ENCODE data around the gene BTF3L4. TPM values are rescaled to one million over a fixed set of nuclear protein-coding genes. Genes with fewer than 3 reads are reported as not detected.

The BTF3L4 gene
- total RNA-seq, 1 experiment from 2014 or later: 47.0 TPM

- Histone ChIP-seq H3K9me3 (ENCODE audit: insufficient read depth, low read depth) (no peaks in the 10 kb centered on the region), H3K4me2 (no peak overlapping the region), H3K4me3 (no peak overlapping the region), H3K27me3 (ENCODE audit: insufficient read depth, low read depth) (no peaks in the 10 kb centered on the region), H4K20me1 (ENCODE audit: insufficient read depth) (peaks cover 5% of the 10 kb centered on the region; the same call in 1 of the 2 replicates), H3K27ac (no peak overlapping the region), H3K36me3 (ENCODE audit: low read depth) (peaks cover 2% of the 10 kb centered on the region; the same call in 1 of the 2 replicates), H2AFZ (no peak overlapping the region), H3K4me1 (replicated peaks; ENCODE audit: insufficient read depth) (no peaks in the 10 kb centered on the region), H3K79me2 (ENCODE audit: low read depth) (no peaks in the 10 kb centered on the region), H3K9me2 (ENCODE audit: insufficient read depth) (no peaks in the 10 kb centered on the region), H3F3A (ENCODE audit: insufficient read depth, low read depth) (peaks cover 14% of the 10 kb centered on the region; the same call in 1 of the 2 replicates)
- BruUV-seq (replicated peaks): no TSS peak
- no peak for DNase-seq
- TF ChIP-seq CTCF (conservative IDR thresholded peaks at IDR 0.05) (no peak), EZH2 (IDR thresholded peaks at IDR 0.05; ENCODE audit: low read depth) (no peak)
- ChIA-PET POLR2A (ENCODE audit: unreplicated experiment) (no interaction called here), CTCF (no interaction called here)
- intact Hi-C loops (cut with micrococcal nuclease; ENCODE audit: unreplicated experiment): no loop called here
These were observed 40.1 kb downstream of the BTF3L4 start for GRCh38 chr1:52096216-52096615.

- H3F3A ChIP-seq (ENCODE audit: insufficient read depth, low read depth): no peaks in the 10 kb centered on the region; the same call in 1 of the 2 replicates
- H2AFZ ChIP-seq: no peak overlapping the region
- H3K9me2 ChIP-seq (ENCODE audit: insufficient read depth): no peaks in the 10 kb centered on the region
- H3K4me2 ChIP-seq: no peak overlapping the region
- H3K4me1 ChIP-seq (replicated peaks; ENCODE audit: insufficient read depth): no peaks in the 10 kb centered on the region
- intact Hi-C loops (cut with micrococcal nuclease; ENCODE audit: unreplicated experiment): no loop called here
- no peaks in the 10 kb centered on the region for H3K79me2 ChIP-seq (ENCODE audit: low read depth)
- POLR2A ChIA-PET (ENCODE audit: unreplicated experiment): no interaction called here
- BruUV-seq (replicated peaks): no TSS peak
- no peak for TF ChIP-seq CTCF (conservative IDR thresholded peaks at IDR 0.05)
- TF ChIP-seq EZH2 (IDR thresholded peaks at IDR 0.05; ENCODE audit: low read depth): no peak
- no peaks in the 10 kb centered on the region for H4K20me1 ChIP-seq (ENCODE audit: insufficient read depth)
- no peaks in the 10 kb centered on the region for H3K27me3 ChIP-seq (ENCODE audit: insufficient read depth, low read depth)
- DNase-seq: no peak
- CTCF ChIA-PET: interaction anchor here (0.6 kb wide), 1 partner anchor 495 kb away, joined by 3 read pairs; no protein-coding TSS in a partner anchor
- no peaks in the 10 kb centered on the region for H3K36me3 ChIP-seq (ENCODE audit: low read depth)
- no peaks in the 10 kb centered on the region for H3K9me3 ChIP-seq (ENCODE audit: insufficient read depth, low read depth)
- no peak overlapping the region for H3K4me3 ChIP-seq
- H3K27ac ChIP-seq: no peak overlapping the region
These were observed 42.2 kb downstream of the BTF3L4 start for GRCh38 chr1:52098139-52098871.

- intact Hi-C loops (cut with micrococcal nuclease; ENCODE audit: unreplicated experiment): no loop called here
- H3K4me3 ChIP-seq: no peak overlapping the region
- no peak for DNase-seq
- POLR2A ChIA-PET (ENCODE audit: unreplicated experiment): no interaction called here
- CTCF ChIA-PET: no interaction called here
- no peaks in the 10 kb centered on the region for H3F3A ChIP-seq (ENCODE audit: insufficient read depth, low read depth)
- no peaks in the 10 kb centered on the region for H4K20me1 ChIP-seq (ENCODE audit: insufficient read depth)
- no peaks in the 10 kb centered on the region for H3K4me1 ChIP-seq (replicated peaks; ENCODE audit: insufficient read depth)
- H3K27ac ChIP-seq: no peak overlapping the region
- H3K79me2 ChIP-seq (ENCODE audit: low read depth): no peaks in the 10 kb centered on the region
- H3K27me3 ChIP-seq (ENCODE audit: insufficient read depth, low read depth): no peaks in the 10 kb centered on the region
- no peak for TF ChIP-seq EZH2 (IDR thresholded peaks at IDR 0.05; ENCODE audit: low read depth)
- TF ChIP-seq CTCF (conservative IDR thresholded peaks at IDR 0.05): no peak
- H3K4me2 ChIP-seq: no peak overlapping the region
- H2AFZ ChIP-seq: no peak overlapping the region
- no peaks in the 10 kb centered on the region for H3K9me3 ChIP-seq (ENCODE audit: insufficient read depth, low read depth)
- no peaks in the 10 kb centered on the region for H3K36me3 ChIP-seq (ENCODE audit: low read depth)
- BruUV-seq (replicated peaks): no TSS peak
- no peaks in the 10 kb centered on the region for H3K9me2 ChIP-seq (ENCODE audit: insufficient read depth)
These were observed 46.4 kb downstream of the BTF3L4 start for GRCh38 chr1:52102336-52103013.

Data from PC-9 (cell line).